Osteocyte (in vitro differentiated cells): ENCODE results near the gene SNX11. TPM values are rescaled to one million over a fixed set of nuclear protein-coding genes. Genes with fewer than 3 reads are reported as not detected.
"Not testable (repeated sequence)": the region's sequence is repeated elsewhere in the genome, so short reads cannot be mapped to it uniquely, and the experiment has no call there.

Source experiments
- DNase-seq: peaks from one replicate; pipeline ENCODE4 v3.0.0; 2021; ENCODE audit warnings: mixed read lengths; ENCODE audit not compliant: unreplicated experiment; ENCODE audit errors: extremely low spot score
- H3K27ac Mint-ChIP-seq: one replicate; pipeline ENCODE4 v1.8.0; 2021; ENCODE audit warnings: mild to moderate bottlenecking, mixed read lengths; ENCODE audit not compliant: unreplicated experiment
- H3K27me3 Mint-ChIP-seq: one replicate; pipeline ENCODE4 v1.8.0; 2021; ENCODE audit warnings: mixed read lengths; ENCODE audit not compliant: unreplicated experiment
- H3K36me3 Mint-ChIP-seq: one replicate; pipeline ENCODE4 v1.8.0; 2021; ENCODE audit warnings: mixed read lengths; ENCODE audit not compliant: unreplicated experiment
- H3K4me1 Mint-ChIP-seq: one replicate; pipeline ENCODE4 v1.8.0; 2021; ENCODE audit warnings: mixed read lengths; ENCODE audit not compliant: unreplicated experiment
- H3K4me3 Mint-ChIP-seq: one replicate; pipeline ENCODE4 v1.8.0; 2021; ENCODE audit warnings: mild to moderate bottlenecking, moderate library complexity, mixed read lengths; ENCODE audit not compliant: unreplicated experiment
- H3K9me3 Mint-ChIP-seq: one replicate; pipeline ENCODE4 v1.8.0; 2021; ENCODE audit warnings: mixed read lengths; ENCODE audit not compliant: unreplicated experiment
- CTCF ChIP-seq: fragments of 200-600 bp; sonication (generic); IDR thresholded peaks from 2 replicates; pipeline ENCODE4 v1.5.0; 2021; ENCODE audit warnings: antibody characterized with exemption, mild to moderate bottlenecking, moderate library complexity
- total RNA-seq: library from RNA; stranded (reverse); gene quantifications from 2 replicates; pipeline ENCODE4 v1.2.1, GENCODE V29; 2021

Gene SNX11
- total RNA-seq, 1 donor from 2014 or later, result 18.3 TPM

GRCh38 chr17:48062273-48062672 is 45.3 kb upstream of the SNX11 start:
- Mint-ChIP-seq H3K4me3 (no peak overlapping the region), H3K36me3 (peaks cover 62% of the 10 kb centered on the region), H3K27ac (no peak overlapping the region), H3K4me1 (peaks cover 16% of the 10 kb centered on the region), H3K9me3 (no peaks in the 10 kb centered on the region), H3K27me3 (no peaks in the 10 kb centered on the region)
- no peak for DNase-seq
- TF ChIP-seq CTCF, result no peak

GRCh38 chr17:48064638-48065037 is 42.9 kb upstream of the SNX11 start:
- Mint-ChIP-seq H3K4me3 (no peak overlapping the region), H3K4me1 (peaks cover 22% of the 10 kb centered on the region), H3K27ac (peak overlapping the region; percentile 31), H3K27me3 (no peaks in the 10 kb centered on the region), H3K36me3 (peaks cover 46% of the 10 kb centered on the region), H3K9me3 (no peaks in the 10 kb centered on the region)
- no peak for DNase-seq
- TF ChIP-seq CTCF, result no peak

- no peak overlapping the region for H3K4me3 Mint-ChIP-seq
- no peak for TF ChIP-seq CTCF
- no peak for DNase-seq
- no peaks in the 10 kb centered on the region for H3K9me3 Mint-ChIP-seq
- H3K27me3 Mint-ChIP-seq, result no peaks in the 10 kb centered on the region
- peaks cover 43% of the 10 kb centered on the region for H3K36me3 Mint-ChIP-seq
- peak overlapping the region; percentile 38 for H3K27ac Mint-ChIP-seq
- H3K4me1 Mint-ChIP-seq, result peaks cover 14% of the 10 kb centered on the region
Measured at GRCh38 chr17:48066192-48066591, 41.4 kb upstream of the SNX11 start.

GRCh38 chr17:48066656-48067055 is 40.9 kb upstream of the SNX11 start:
- no peaks in the 10 kb centered on the region for H3K27me3 Mint-ChIP-seq
- H3K27ac Mint-ChIP-seq, result peak overlapping the region; percentile 69
- no peaks in the 10 kb centered on the region for H3K9me3 Mint-ChIP-seq
- peaks cover 14% of the 10 kb centered on the region for H3K4me1 Mint-ChIP-seq
- DNase-seq, result no peak
- peaks cover 39% of the 10 kb centered on the region for H3K36me3 Mint-ChIP-seq
- no peak for TF ChIP-seq CTCF
- H3K4me3 Mint-ChIP-seq, result no peak overlapping the region

- peaks cover 37% of the 10 kb centered on the region for H3K36me3 Mint-ChIP-seq
- H3K4me1 Mint-ChIP-seq, result peaks cover 14% of the 10 kb centered on the region
- DNase-seq, result no peak
- H3K9me3 Mint-ChIP-seq, result no peaks in the 10 kb centered on the region
- peak overlapping the region; percentile 48 for H3K27ac Mint-ChIP-seq
- TF ChIP-seq CTCF, result no peak
- H3K4me3 Mint-ChIP-seq, result no peak overlapping the region
- H3K27me3 Mint-ChIP-seq, result no peaks in the 10 kb centered on the region
Measured at GRCh38 chr17:48067245-48067644, 40.3 kb upstream of the SNX11 start.

GRCh38 chr17:48067808-48068207 is 39.8 kb upstream of the SNX11 start:
- Mint-ChIP-seq H3K4me1 (peaks cover 14% of the 10 kb centered on the region), H3K36me3 (peaks cover 35% of the 10 kb centered on the region), H3K27ac (peak overlapping the region; percentile 35)
- not testable (repeated sequence) for H3K9me3 Mint-ChIP-seq, H3K4me3 Mint-ChIP-seq, DNase-seq, H3K27me3 Mint-ChIP-seq
